ENCODE results near the gene TTLL4.

- no peak for TF ChIP-seq CTCF (IDR thresholded peaks at IDR 0.05)
- no peak for TF ChIP-seq POLR2A (IDR thresholded peaks at IDR 0.05)
Measured at GRCh38 chr2:218701806-218702205, 8.8 kb upstream of the TTLL4 start.
